Uterus (tissue), 4 donors: ENCODE data around the gene SMIM14. TPM values are rescaled to one million over a fixed set of nuclear protein-coding genes. Genes with fewer than 3 reads are reported as not detected.
"Not testable (repeated sequence)": the region's sequence is repeated elsewhere in the genome, so short reads cannot be mapped to it uniquely, and the experiment has no call there.

ENCODE experiments used
- DNase-seq, 2 donors: peaks; one replicate each; pipeline ENCODE4 v3.0.0-alpha.2; 2019 to 2020
- H3K27ac ChIP-seq, 2 donors: fragments of 200-600 bp; sonication (generic); 1 replicate in 1 of 2; 2 replicates in 1 of 2; pipeline ENCODE4 v1.5.1; 2016 to 2018
- H3K27me3 ChIP-seq, 2 donors: fragments of 200-600 bp; sonication (generic); one replicate each; pipeline ENCODE4 v1.5.1; 2018 to 2019; ENCODE audit warnings: control low read depth in 1 of 2
- H3K36me3 ChIP-seq, 2 donors: fragments of 200-600 bp; sonication (generic); one replicate each; pipeline ENCODE4 v1.5.1; 2019; ENCODE audit warnings: control low read depth in 1 of 2
- H3K4me1 ChIP-seq, 2 donors: fragments of 200-600 bp; sonication (generic); one replicate each; pipeline ENCODE4 v1.5.1; 2018 to 2019; ENCODE audit warnings: control low read depth in 1 of 2
- H3K4me3 ChIP-seq, 2 donors: fragments of 200-600 bp; sonication (generic); 1 replicate in 1 of 2; 2 replicates in 1 of 2; pipeline ENCODE4 v1.5.1; 2018 to 2019; ENCODE audit warnings: mild to moderate bottlenecking in 1 of 2
- H3K9me3 ChIP-seq, 2 donors: fragments of 200-600 bp; sonication (generic); one replicate each; pipeline ENCODE4 v1.5.1; 2019; ENCODE audit warnings: control low read depth in 1 of 2
- CTCF ChIP-seq, 4 experiments: fragments of 200-600 bp in 2 of 4; fragments of 450-650 bp in 2 of 4; sonication (generic) in 2 of 4; IDR thresholded peaks; one replicate each; pipeline ENCODE4 v1.5.1; 2016 to 2019; ENCODE audit warnings: antibody characterized with exemption in 4 of 4, mild to moderate bottlenecking in 2 of 4, moderate library complexity in 1 of 4
- POLR2A ChIP-seq, 2 donors: fragments of 450-650 bp; IDR thresholded peaks; one replicate each; pipeline ENCODE4 v1.6.1; 2016; ENCODE audit warnings: antibody characterized with exemption in 2 of 2, mild to moderate bottlenecking in 1 of 2, moderate library complexity in 1 of 2
- intact Hi-C: fragments of 100-400 bp; cut with DNase I; formaldehyde crosslinking; loops from one replicate; pipeline ENCODE4 v1.15.1; 2023; ENCODE audit warnings: low total_unique reads
- total RNA-seq, 4 donors: library from RNA; depleted of rRNA in 3 of 4; stranded (reverse); fragments of >200 nt in 3 of 4; gene quantifications; one replicate each; pipeline versions ENCODE4 v1.1.0 to v1.2.4, GENCODE V29; 2014 to 2023
- donor health status: DM: yes; HTN: yes; CAD: no.

Gene SMIM14
- total RNA-seq, 4 donors from 2014 or later: 21.3 to 53.2 (median 35.3) TPM

- H3K9me3 ChIP-seq: no peaks in the 10 kb centered on the region
- no peak overlapping the region for H3K27ac ChIP-seq
- H3K4me1 ChIP-seq: no peaks in the 10 kb centered on the region
- intact Hi-C loops: no loop called here
- no peak overlapping the region for H3K4me3 ChIP-seq
- H3K36me3 ChIP-seq: no peaks in the 10 kb centered on the region
- DNase-seq: no peak
- H3K27me3 ChIP-seq: no peaks in the 10 kb centered on the region
- TF ChIP-seq CTCF (IDR thresholded peaks at IDR 0.05) (no peak), POLR2A (IDR thresholded peaks at IDR 0.05) (no peak)
These were observed 120.2 kb downstream of the SMIM14 start for GRCh38 chr4:39518484-39518883.

GRCh38 chr4:39516407-39516966, 122.2 kb downstream of the SMIM14 start:
- no peak for TF ChIP-seq POLR2A (IDR thresholded peaks at IDR 0.05)
- H3K9me3 ChIP-seq: no peaks in the 10 kb centered on the region
- DNase-seq: no peak
- no peak overlapping the region for H3K4me3 ChIP-seq
- no peaks in the 10 kb centered on the region for H3K4me1 ChIP-seq
- intact Hi-C loops: no loop called here
- H3K27ac ChIP-seq: no peak overlapping the region
- H3K36me3 ChIP-seq: no peaks in the 10 kb centered on the region
- H3K27me3 ChIP-seq: no peaks in the 10 kb centered on the region

- not testable (repeated sequence) for H3K27me3 ChIP-seq, H3K4me3 ChIP-seq
These were observed 122.8 kb downstream of the SMIM14 start for GRCh38 chr4:39515669-39516401.

DNA sequence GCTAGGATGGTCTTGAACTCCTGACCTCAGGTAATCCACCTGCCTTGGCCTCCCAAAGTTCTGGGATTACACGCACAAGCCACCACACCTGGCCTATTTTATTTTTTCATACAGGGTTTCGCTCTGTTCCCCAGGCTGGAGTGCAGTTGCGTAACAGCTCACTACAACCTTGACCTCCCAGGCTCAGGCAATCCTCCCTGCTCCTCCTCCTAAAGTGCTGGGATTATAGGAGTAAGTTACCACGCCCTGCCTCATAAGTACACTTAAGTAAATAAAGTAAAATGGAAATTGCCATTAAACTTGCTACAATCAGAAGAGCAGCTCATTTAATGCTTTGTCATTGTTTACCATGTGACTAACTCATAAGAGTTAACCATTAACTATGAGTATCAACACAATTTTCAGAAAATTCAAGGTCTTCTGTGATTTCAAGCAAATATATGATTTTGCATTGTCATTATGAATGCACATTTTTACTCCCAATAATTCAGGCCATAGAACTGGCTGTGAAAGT, 123.7 kb downstream of the SMIM14 start:
- intact Hi-C loops: no loop called here
- no peak for DNase-seq
- TF ChIP-seq CTCF (IDR thresholded peaks at IDR 0.05) (no peak), POLR2A (IDR thresholded peaks at IDR 0.05) (no peak)
- Histone ChIP-seq H3K4me3 (no peak overlapping the region), H3K36me3 (no peaks in the 10 kb centered on the region), H3K27me3 (no peaks in the 10 kb centered on the region), H3K4me1 (no peaks in the 10 kb centered on the region), H3K9me3 (no peaks in the 10 kb centered on the region), H3K27ac (no peak overlapping the region)

More at GRCh38 chr4:39515669-39516401, 122.8 kb downstream of the SMIM14 start:
- H3K9me3 ChIP-seq, intact Hi-C loops, DNase-seq, H3K27ac ChIP-seq, H3K4me1 ChIP-seq, H3K36me3 ChIP-seq: not testable (repeated sequence)

DNA sequence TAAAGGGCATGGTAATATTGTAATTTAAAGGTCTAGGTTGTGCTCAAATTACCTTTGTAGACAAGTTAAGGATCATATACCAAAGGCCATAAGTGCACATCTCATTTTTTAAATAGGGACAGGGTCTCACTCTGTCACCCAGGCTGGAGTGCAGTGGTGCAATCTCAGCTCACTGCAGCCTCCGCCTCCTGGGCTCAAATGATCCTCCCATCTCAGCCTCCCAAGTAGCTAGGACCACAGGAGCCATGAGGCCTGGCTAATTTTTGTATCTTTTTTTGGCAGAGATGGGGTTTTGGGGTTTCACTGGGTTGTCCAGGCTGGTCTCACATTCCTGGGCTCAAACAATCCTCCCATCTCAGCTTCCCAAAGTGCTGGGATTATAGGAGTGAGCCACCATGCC, 124.4 kb downstream of the SMIM14 start:
- H3K27ac ChIP-seq, H3K9me3 ChIP-seq, intact Hi-C loops, H3K27me3 ChIP-seq, H3K4me3 ChIP-seq, H3K4me1 ChIP-seq, DNase-seq, H3K36me3 ChIP-seq: not testable (repeated sequence)

DNA sequence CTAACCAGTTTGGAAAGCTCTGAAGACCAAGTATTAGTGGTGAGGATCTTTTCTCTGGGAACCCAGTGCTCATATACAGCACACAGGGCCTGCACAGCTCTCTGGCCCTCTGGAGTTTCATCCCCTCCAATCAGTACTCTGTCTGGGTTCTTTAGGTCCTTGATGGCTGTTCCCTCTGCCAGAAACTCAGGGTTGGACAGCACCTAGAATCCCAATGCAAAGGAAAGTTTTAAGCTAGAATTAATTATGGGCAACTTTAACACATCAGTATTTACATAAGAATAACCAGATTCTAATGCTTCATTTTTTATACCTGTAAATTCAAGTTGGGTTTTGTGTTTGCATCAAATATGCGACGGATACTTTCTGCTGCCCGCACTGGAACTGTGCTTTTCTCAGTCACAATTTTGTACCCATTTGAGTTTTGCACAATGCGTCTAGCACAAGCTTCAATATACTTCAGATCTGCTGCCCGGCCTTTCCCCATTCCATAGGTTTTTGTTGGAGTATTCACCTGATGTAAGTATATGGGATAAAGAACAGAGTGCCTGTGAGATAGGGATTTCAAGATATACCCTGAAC, 128.2 kb downstream of the SMIM14 start:
- H3K36me3 ChIP-seq: no peaks in the 10 kb centered on the region
- no peak for DNase-seq
- no peak overlapping the region for H3K27ac ChIP-seq
- no peak for TF ChIP-seq CTCF (IDR thresholded peaks at IDR 0.05)
- TF ChIP-seq POLR2A (IDR thresholded peaks at IDR 0.05): no peak
- no peak overlapping the region for H3K4me3 ChIP-seq
- no peaks in the 10 kb centered on the region for H3K27me3 ChIP-seq
- intact Hi-C loops: no loop called here
- H3K4me1 ChIP-seq: no peaks in the 10 kb centered on the region
- no peaks in the 10 kb centered on the region for H3K9me3 ChIP-seq
